ENCODE results near the gene LEPROT.

The LEPROT gene

DNA sequence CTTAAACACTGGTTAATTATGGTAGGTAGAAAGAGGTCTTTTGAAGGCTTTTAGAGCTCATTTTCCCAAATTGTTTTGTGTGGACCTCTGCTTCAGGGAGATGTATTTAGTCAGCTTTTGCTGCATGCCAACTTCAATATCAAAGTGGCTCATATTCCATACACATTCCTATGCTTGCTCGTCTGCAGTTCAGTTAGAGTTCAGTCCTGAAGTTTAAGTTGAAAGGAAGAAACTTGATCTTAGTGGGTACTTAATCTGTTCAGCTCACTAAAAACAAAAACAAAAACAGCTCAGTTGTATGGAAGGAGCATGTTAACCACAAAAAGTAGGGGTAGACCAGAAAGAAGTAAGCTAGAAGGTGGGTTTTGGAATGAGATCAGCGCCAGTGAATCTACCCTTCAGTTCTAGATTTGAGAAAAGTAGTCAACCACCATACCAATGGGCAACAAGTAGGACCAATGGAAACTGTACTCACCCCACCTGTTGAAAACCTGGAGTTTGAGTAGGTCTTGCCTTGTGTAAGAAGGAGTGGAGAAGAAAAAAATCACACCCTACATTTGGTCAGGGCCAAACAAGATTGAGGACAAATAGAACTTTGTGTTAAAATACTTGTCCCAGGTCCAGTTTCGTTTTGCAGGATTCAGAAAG lies 58.0 kb downstream of the LEPROT start:
- DNase-seq: no peak

DNA sequence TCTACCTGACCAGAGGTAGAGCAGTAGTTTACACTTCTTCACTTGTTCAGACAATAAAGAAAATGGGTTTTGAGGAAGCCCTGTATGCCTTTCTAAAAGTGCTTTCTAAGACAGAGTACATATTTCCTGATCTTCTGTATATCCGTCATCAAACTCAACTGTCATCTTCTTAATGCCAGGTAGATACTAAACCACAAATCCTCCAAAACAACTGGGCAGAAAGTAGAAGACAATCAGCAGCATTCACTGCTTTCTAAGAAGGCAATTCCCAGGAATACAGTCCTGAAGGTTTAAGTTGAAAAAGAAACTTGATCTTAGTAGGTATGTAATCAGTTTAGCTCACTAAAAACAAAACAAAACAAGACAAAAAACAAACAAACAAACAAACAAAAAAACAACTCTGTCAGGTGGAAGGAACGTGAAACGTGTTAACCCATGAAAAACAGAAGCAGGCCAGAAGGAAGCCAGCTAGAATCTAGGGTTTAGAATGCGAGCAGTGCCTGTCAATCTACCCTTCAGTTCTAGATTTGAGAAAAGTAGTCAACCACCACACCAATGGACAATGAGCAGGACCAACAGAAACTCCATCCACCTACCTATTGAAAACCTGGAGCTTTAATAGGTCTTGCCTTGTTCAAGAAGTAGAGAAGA lies 59.2 kb downstream of the LEPROT start:
- DNase-seq: no peak

DNA sequence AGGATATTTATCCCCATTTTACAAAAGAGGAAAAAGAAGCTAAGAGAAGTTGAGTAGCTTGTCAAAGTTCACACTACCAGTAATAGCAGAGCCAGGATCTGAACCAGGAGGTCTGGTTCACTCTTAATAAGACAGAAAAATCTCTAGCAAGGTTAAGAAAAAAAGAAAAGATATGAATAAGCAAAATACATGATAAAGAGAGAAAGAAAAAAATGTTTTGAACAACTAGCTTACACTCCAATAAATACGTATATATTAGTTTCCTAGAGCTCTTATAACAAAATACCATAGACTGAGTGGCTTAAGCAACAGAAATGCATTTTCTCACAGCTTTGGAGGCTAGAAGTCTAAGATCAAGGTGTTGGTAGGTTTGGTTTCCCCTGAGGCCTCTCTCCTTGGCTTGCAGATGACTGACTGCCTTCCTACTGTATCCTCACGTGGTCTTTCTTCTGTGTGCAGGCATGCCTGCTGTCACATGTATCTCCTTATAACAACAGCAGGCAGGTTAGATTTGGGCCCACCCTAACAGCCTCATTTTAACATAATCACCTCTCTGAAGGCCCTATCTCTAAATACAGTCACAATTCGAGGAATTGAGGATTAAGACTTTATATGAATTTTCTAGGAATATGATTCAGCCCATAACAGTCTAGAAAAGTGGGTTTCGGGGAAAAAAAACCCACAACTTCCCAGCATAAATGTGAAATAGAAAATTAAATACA lies 60.4 kb downstream of the LEPROT start:
- no peak for DNase-seq

DNA sequence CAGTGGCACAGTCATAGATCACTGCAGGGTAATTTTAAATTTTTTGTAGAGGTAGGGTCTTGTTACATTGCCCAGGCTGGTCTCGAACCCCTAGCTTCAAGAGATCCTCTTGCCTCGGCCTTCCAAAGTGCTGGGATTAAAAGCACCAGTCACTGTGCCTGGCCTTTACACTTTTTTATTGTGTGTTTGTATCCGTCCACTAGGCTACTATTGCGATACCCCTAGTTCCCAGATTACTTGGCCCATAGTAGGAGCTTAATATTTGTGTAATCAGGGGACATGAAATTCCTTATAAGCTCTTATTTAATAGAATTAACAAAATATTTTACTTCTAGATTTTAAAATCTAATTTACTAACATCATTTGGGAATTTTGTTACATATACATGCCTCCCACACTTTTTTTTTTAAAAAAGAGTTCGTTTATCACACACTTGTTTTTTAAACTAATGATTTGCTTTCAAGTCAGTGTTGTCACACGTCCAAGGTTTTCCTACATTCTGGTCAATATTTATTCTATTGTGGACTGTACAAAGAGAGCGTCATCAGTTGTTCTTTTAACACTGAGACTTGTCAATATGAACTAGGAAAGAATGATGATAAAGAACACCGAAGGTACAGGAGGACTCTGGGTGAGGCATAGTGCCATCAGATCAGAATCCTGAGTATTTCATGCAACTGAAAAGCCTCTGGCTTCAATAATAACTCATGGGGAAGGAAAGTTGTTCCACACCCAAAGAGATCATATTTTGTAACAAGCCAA lies 63.7 kb downstream of the LEPROT start:
- no peak for DNase-seq
